ENCODE data around the gene IAH1.

IAH1 gene

GRCh38 chr2:9474361-9475057 lies at the start of gene IAH1:
TSS of gene IAH1 (plus strand) at chr2:9474551. CDS start at chr2:9474567, 16 bp downstream.
- DNase-seq, result peak; percentile 33 to 76 (median 54)

GRCh38 chr2:9428965-9429577 lies 45.3 kb upstream of the IAH1 start:
- DNase-seq, result no peak

- DNase-seq, result no peak
These were observed 43.7 kb upstream of the IAH1 start for GRCh38 chr2:9430316-9431293.

GRCh38 chr2:9434489-9434888 lies 39.9 kb upstream of the IAH1 start:
- no peak for DNase-seq

GRCh38 chr2:9439536-9439935 lies 34.8 kb upstream of the IAH1 start:
- DNase-seq, result no peak

GRCh38 chr2:9440058-9440727 lies 34.2 kb upstream of the IAH1 start:
- DNase-seq, result no peak

- no peak for DNase-seq
These were observed 32.8 kb upstream of the IAH1 start for GRCh38 chr2:9441556-9441955.

GRCh38 chr2:9443526-9443925 lies 30.8 kb upstream of the IAH1 start:
- no peak for DNase-seq

- DNase-seq, result no peak
These were observed 29.3 kb upstream of the IAH1 start for GRCh38 chr2:9445089-9445488.

GRCh38 chr2:9451231-9451630 lies 23.1 kb upstream of the IAH1 start:
- no peak for DNase-seq

GRCh38 chr2:9460441-9461017 lies 13.8 kb upstream of the IAH1 start:
- no peak for DNase-seq

GRCh38 chr2:9461079-9461478 lies 13.3 kb upstream of the IAH1 start:
- no peak for DNase-seq

GRCh38 chr2:9462313-9462712 lies 12.0 kb upstream of the IAH1 start:
- DNase-seq, result no peak

- no peak for DNase-seq
These were observed 11.3 kb upstream of the IAH1 start for GRCh38 chr2:9462886-9463697.

- DNase-seq, result no peak
These were observed 10.7 kb upstream of the IAH1 start for GRCh38 chr2:9463698-9464034.

- DNase-seq, result no peak
These were observed 9.2 kb upstream of the IAH1 start for GRCh38 chr2:9465170-9465569.

- DNase-seq, result no peak
These were observed 8.1 kb upstream of the IAH1 start for GRCh38 chr2:9466147-9466683.

- no peak for DNase-seq
These were observed 6.7 kb upstream of the IAH1 start for GRCh38 chr2:9467687-9468086.

- DNase-seq, result no peak
These were observed 3.1 kb upstream of the IAH1 start for GRCh38 chr2:9471206-9471605.

GRCh38 chr2:9472511-9472910 lies 1.8 kb upstream of the IAH1 start:
- DNase-seq, result no peak

- DNase-seq, result peak in 1 of 4 experiments; percentile 44
These were observed 905 bp upstream of the IAH1 start for GRCh38 chr2:9473308-9473984.

Measured in activated naive CD4-positive, alpha-beta T cell (primary cell).